Activated T-cell treated with anti-CD3 and anti-CD28 coated beads for 1 hour (primary cell): ENCODE data around the gene TLL2.

Source experiments
- DNase-seq: peaks from one replicate; pipeline ENCODE4 v3.0.0-alpha.2; 2020; ENCODE audit warnings: low read depth

Gene TLL2

GRCh38 chr10:96390460-96390864, 123.3 kb downstream of the TLL2 start:
- DNase-seq: no peak

GRCh38 chr10:96389785-96390184, 123.9 kb downstream of the TLL2 start:
- no peak for DNase-seq

GRCh38 chr10:96387601-96388000, 126.1 kb downstream of the TLL2 start:
- no peak for DNase-seq

GRCh38 chr10:96387161-96387560, 126.6 kb downstream of the TLL2 start:
- DNase-seq: no peak

- DNase-seq: no peak
Observed at GRCh38 chr10:96384506-96384905, 129.2 kb downstream of the TLL2 start.

GRCh38 chr10:96380821-96381220, 132.9 kb downstream of the TLL2 start:
- DNase-seq: no peak

GRCh38 chr10:96379758-96380157, 134.0 kb downstream of the TLL2 start:
- no peak for DNase-seq

GRCh38 chr10:96378741-96379140, 135.0 kb downstream of the TLL2 start:
- no peak for DNase-seq

- no peak for DNase-seq
Observed at GRCh38 chr10:96377816-96378294, 135.9 kb downstream of the TLL2 start.

GRCh38 chr10:96376483-96376882, 137.2 kb downstream of the TLL2 start:
- no peak for DNase-seq

GRCh38 chr10:96374985-96375830, 138.5 kb downstream of the TLL2 start:
- peak; percentile 51 for DNase-seq

GRCh38 chr10:96374639-96374984, 139.1 kb downstream of the TLL2 start:
- DNase-seq: no peak

- no peak for DNase-seq
Observed at GRCh38 chr10:96374004-96374403, 139.7 kb downstream of the TLL2 start.

- DNase-seq: no peak
Observed at GRCh38 chr10:96371356-96371755, 142.4 kb downstream of the TLL2 start.

- DNase-seq: peak; percentile 25
Observed at GRCh38 chr10:96370584-96371157, 143.1 kb downstream of the TLL2 start.

GRCh38 chr10:96369890-96370583, 143.7 kb downstream of the TLL2 start:
- no peak for DNase-seq

GRCh38 chr10:96368971-96369370, 144.8 kb downstream of the TLL2 start:
- DNase-seq: no peak

- DNase-seq: no peak
Observed at GRCh38 chr10:96367470-96367869, 146.3 kb downstream of the TLL2 start.

- no peak for DNase-seq
Observed at GRCh38 chr10:96366508-96366907, 147.2 kb downstream of the TLL2 start.

- no peak for DNase-seq
Observed at GRCh38 chr10:96365571-96365970, 148.2 kb downstream of the TLL2 start.

GRCh38 chr10:96360766-96361165, 153.0 kb downstream of the TLL2 start:
- DNase-seq: no peak

GRCh38 chr10:96360331-96360730, 153.4 kb downstream of the TLL2 start:
- no peak for DNase-seq

GRCh38 chr10:96359616-96360015, 154.1 kb downstream of the TLL2 start:
- DNase-seq: no peak
